ENCODE data around the gene GGA2.
A peak's percentile ranks its signal among the peaks of the same experiment; 100 is the strongest.
"Not testable (repeated sequence)": the region's sequence is repeated elsewhere in the genome, so short reads cannot be mapped to it uniquely, and the experiment has no call there.

GGA2 gene

GRCh38 chr16:23465179-23465578 lies 45.1 kb downstream of the GGA2 start:
- no peak for DNase-seq

DNA sequence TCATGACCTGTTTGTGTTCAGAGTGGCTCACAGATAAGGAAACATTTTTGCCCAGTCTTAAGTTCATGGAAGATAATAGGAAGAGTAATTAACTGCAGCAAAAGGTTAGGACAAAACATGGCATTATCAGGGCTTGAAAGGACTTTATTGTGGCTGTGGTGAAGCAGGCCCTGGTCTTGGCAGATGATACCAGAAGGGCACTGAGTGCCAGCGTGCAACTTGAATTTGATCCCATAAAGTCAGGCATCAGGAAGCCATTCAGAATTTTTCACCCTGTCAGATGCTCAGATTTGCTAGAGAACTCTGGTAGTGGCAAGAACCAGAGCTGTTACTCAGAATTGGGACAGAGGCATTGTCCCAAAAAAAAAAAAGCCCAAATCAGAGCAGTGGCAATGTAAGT lies 46.1 kb downstream of the GGA2 start:
- no peak for DNase-seq

- not testable (repeated sequence) for DNase-seq
These were observed 47.3 kb downstream of the GGA2 start for GRCh38 chr16:23462994-23463393.

DNA sequence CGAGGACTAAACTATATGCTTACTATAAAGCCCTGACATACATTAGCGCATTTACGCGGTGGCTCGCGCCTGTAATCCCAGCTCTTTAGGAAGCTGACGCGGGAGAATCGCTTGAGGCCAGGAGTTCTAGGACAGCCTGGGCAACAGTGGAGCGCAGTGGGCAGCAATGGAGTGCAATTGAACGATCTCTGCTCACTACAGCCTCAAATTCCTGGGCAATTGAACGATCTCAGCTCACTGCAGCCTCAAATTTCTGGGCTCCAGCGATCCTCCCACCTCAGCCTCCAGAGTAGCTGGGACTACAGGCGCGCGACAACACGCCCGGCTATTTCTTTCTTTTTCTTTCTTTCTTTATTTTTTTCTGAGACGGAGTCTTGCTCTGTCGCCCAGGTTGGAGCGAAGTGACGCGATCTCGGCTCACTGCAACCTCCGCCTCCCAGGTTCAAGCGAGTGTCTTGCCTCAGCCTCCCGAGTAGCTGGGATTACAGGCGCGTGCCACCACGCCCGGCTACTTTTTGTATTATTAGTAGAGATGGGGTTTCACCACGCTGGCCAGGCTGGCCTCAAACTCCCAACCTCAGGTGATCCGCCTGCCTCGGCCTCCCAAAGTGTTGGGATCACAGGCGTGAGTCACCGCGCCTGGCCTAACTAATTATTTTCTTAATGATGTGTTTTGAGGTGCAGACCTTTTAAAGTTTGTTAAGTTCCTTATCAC lies 56.8 kb downstream of the GGA2 start:
- DNase-seq, result no peak

GRCh38 chr16:23452572-23453337 lies 57.5 kb downstream of the GGA2 start, which contains the start of gene COG7:
COG7 (minus strand) TSS chr16:23453189; CDS start chr16:23452994, 195 bp downstream.
- peak; percentile 69 to 80 (median 72) for DNase-seq

DNA sequence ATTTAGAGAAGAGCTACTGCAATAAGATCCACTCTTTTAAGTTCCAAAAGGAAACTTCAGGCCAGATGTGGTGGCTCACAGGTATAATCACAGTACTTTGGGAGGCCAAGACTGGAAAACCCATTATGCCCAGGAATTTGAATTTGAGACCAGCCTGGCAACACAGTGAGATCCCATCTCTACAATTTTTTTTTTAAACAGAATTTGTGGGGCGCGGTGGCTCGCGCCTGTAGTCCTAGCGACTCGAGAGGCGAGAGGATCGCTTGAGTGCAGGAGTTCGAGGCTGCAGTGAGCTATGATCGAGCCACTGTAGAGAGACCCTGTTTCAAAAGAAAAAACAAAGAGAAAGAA lies 58.1 kb downstream of the GGA2 start:
- no peak for DNase-seq

DNA sequence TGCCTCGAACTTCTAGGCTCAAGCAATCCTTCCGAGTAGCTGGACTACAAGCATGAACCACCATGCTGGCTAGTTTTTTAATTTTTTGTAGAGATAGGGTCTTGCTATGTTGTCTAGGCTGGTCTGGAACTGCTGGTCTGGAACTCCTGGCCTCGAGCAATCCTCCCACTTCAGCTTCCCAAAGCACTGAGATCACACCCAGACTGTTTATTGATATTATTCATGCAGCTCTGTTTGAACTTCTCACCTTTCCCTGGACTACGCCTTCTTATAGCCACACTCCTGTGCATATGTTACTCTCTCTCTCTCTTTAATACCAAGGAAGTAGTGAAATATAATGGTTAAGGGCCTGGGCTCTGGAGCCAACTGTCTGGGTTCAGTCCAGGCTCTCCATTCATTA lies 61.9 kb downstream of the GGA2 start:
- no peak for DNase-seq

GRCh38 chr16:23437542-23437941 lies 72.8 kb downstream of the GGA2 start:
- not testable (repeated sequence) for DNase-seq

DNA sequence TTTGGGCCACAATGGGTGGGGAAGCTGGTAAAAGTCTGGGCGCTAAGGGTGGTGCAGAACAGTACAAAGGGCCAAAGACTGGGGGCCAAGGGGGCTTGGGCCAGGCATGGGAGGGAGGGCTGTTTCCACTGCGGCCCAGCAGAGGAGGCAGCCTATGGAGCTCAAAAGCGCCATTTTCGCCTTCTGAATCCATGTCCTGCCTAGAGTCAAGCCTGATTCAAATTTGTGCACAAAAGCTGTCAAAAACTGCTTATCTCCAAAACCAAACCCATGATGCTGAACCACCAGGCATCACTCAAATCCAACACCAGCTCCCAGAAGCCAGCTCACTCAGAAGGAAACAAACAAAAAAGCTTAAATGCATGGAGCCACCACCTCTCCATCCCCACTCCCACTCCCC lies 73.3 kb downstream of the GGA2 start:
- no peak for DNase-seq

GRCh38 chr16:23435500-23435899 lies 74.8 kb downstream of the GGA2 start:
- DNase-seq, result peak; percentile 15 to 42 (median 28)

GRCh38 chr16:23434380-23434779 lies 75.9 kb downstream of the GGA2 start:
- DNase-seq, result no peak

GRCh38 chr16:23433261-23433920 lies 76.9 kb downstream of the GGA2 start:
- DNase-seq, result no peak

GRCh38 chr16:23432176-23433128 lies 77.8 kb downstream of the GGA2 start:
- no peak for DNase-seq

GRCh38 chr16:23428351-23428750 lies 81.9 kb downstream of the GGA2 start:
- no peak for DNase-seq

DNA sequence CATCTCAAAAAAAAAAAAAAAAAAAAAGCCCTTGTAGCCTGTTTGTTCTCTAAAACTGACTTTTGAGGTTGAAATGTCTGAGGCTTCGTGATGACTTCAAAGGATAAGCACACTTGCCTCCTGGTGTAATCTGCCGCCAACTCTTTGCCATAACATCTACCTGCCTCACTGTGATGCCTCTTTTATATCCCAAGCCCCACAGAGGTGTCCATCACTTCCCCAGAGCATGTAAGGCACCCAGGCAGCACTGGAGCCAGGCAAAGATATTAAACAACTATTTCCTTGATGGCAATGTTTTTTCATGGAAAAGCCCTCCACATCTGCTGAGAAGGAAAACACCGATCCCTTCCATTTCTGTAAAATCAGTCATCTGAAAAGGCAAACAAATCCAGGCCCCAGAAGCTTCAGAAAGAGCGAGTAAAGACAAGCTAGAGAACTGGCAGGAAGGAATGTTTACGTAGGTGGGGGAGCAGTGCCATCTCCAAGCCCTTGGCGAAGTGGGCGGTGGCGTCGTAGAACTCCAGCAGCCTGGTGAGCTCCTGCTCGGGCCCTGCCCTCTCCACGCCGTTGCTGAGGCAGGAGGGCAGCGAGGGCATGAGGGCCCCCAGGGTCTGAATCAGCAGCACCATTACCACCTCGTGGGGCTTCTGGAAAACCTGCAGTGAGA lies 85.9 kb downstream of the GGA2 start:
- DNase-seq, result no peak

DNA sequence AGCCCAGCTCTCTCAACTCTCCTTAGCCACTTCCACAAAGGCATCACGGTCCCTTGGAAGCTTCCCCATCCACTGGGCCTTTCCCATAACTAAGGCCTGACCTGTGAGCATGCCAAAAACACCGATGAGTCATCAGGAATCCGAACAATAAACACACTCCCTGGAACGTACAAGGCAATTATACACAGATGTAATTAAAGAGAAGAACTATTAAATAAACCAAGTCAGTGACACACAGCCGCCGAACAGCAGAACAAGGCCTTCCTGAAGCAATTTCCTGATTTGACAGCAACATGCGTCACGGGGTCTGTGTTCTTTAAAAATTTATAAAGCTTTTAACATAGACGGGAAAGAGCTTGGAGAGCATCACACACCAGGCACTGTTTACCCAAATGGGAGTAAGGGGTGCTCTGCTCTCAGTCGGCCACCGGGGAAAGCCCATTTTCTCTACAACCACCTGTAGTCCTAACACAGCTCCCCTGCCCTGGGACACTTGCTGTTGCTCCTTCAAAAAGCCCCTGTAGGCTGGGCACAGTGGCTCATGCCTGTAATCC lies 86.7 kb downstream of the GGA2 start:
- DNase-seq, result no peak

GRCh38 chr16:23420011-23420410 lies 90.3 kb downstream of the GGA2 start:
- DNase-seq, result no peak

DNA sequence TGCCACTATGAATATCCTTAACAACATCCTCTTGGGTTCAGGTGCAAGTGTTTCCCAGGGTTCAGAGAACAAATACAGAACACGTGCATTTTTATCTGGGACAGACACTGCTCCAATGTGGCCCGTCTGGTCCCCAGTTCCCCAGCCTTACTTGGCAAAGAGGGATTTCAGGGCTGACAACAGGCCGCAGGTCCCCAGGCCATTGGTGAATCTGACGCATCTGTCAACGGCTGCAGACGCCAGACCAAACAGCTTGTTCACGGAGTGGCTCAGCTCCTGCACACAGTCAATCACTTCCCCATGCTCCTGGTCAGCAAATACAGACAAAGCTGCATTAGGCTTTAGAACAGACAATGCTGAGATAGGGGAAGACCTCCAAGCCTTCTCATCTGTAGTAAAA lies 93.5 kb downstream of the GGA2 start:
- DNase-seq, result no peak

DNA sequence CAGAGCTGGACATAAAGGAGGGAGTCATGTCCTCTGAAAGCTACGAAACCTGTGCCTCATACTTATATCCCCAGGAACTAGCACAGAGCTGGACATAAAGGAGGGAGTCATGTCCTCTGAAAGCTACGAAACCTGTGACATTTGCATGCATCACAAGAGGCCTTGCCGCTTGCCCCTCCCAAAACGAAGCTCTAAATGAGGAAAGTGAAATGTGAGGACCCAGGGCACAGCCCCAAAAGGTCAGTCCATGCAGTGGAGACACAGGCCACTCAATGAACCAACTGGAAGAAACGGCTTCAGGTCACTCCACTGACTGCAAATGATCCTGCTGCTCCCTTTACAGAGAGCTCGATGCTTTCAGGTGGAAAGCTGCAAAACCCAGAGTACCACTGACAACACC lies 95.6 kb downstream of the GGA2 start:
- DNase-seq, result no peak

All from activated CD4-positive, CD25-positive, alpha-beta regulatory T cell (primary cell).